B cell (primary cell): ENCODE measurements around the gene NID1. TPM values are rescaled to one million over a fixed set of nuclear protein-coding genes. Genes with fewer than 3 reads are reported as not detected.

Experiments
- ATAC-seq: fragments of 200-7000 bp; cut with Tn5 transposase; one replicate; pipeline ENCODE4 v1.10.0; 2021; ENCODE audit warnings: low read depth, mild to moderate bottlenecking, moderate number of reproducible peaks, moderate library complexity
- CTCF ChIA-PET: fragments of 350-600 bp; sonication (Branson Sonifier 250); formaldehyde crosslinking; loops from one replicate; lab custom pipeline; 2021; ENCODE audit warnings: antibody characterized with exemption, inconsistent platforms; lab: Charles Lee
- POLR2A ChIA-PET: fragments of 350-600 bp; sonication (Branson Sonifier 250); formaldehyde crosslinking; loops from one replicate; lab custom pipeline; 2021; ENCODE audit warnings: antibody characterized with exemption; lab: Charles Lee
- DNase-seq: peaks from one replicate; pipeline ENCODE4 v3.0.0; 2013
- H2AFZ ChIP-seq: 2 replicates; pipeline ENCODE4 v1.6.1; 2012; ENCODE audit warnings: mild to moderate bottlenecking, low read depth, low read length; ENCODE audit not compliant: insufficient read depth, poor library complexity, severe bottlenecking
- H3K27ac ChIP-seq, 2 donors: 1 replicate in 1 of 2; 2 replicates in 1 of 2; pipeline ENCODE4 v1.5.1; 2012 to 2013; ENCODE audit warnings: low read length in 2 of 2, mild to moderate bottlenecking in 2 of 2, moderate library complexity in 1 of 2
- H3K27me3 ChIP-seq, 4 experiments: fragments of 200-600 bp in 1 of 4; sonication (generic) in 1 of 4; replicated peaks in 1 of 4; 1 replicate in 2 of 4; 2 replicates in 2 of 4; pipeline versions ENCODE4 v1.6.1 to v1.7.0; 2013 to 2016; ENCODE audit warnings: low read length in 3 of 4, mild to moderate bottlenecking in 2 of 4, mixed read lengths in 1 of 4, moderate library complexity in 1 of 4; ENCODE audit not compliant: insufficient read depth in 4 of 4, control insufficient read depth in 3 of 4; ENCODE audit errors: control extremely low read depth in 1 of 4
- H3K36me3 ChIP-seq, 2 experiments: replicated peaks in 1 of 2; 1 replicate in 1 of 2; 2 replicates in 1 of 2; pipeline versions ENCODE4 v1.6.1 to v1.7.1; 2013; ENCODE audit warnings: low read length in 1 of 2; ENCODE audit not compliant: insufficient read depth in 2 of 2, control insufficient read depth in 1 of 2; ENCODE audit errors: control extremely low read depth in 1 of 2, extremely low read depth in 1 of 2
- H3K4me1 ChIP-seq, 2 donors: fragments of 200-600 bp in 1 of 2; sonication (generic) in 1 of 2; 1 replicate in 1 of 2; 2 replicates in 1 of 2; pipeline versions ENCODE4 v1.5.1 to v1.6.1; 2013 to 2017; ENCODE audit warnings: low read length in 2 of 2; ENCODE audit not compliant: control insufficient read depth in 2 of 2, insufficient read depth in 2 of 2
- H3K4me2 ChIP-seq: replicated peaks from 2 replicates; pipeline ENCODE3; 2012; ENCODE audit warnings: mild to moderate bottlenecking, low read depth, low read length; ENCODE audit not compliant: poor library complexity, severe bottlenecking
- H3K4me3 ChIP-seq, 5 experiments: fragments of 200-600 bp in 1 of 5; sonication (generic) in 1 of 5; 1 replicate in 3 of 5; 2 replicates in 2 of 5; pipeline versions ENCODE4 v1.5.1 to v1.7.0; 2011 to 2016; ENCODE audit warnings: low read length in 4 of 5, mild to moderate bottlenecking in 4 of 5, low read depth in 2 of 5, control low read depth in 1 of 5, moderate library complexity in 1 of 5; ENCODE audit not compliant: insufficient read depth in 1 of 5; ENCODE audit errors: control extremely low read depth in 1 of 5, extremely low read depth in 1 of 5
- H3K79me2 ChIP-seq: fragments of 200-600 bp; sonication (generic); one replicate; pipeline ENCODE4 v1.6.0; 2016; ENCODE audit warnings: low read length; ENCODE audit not compliant: control insufficient read depth, insufficient read depth
- H3K9ac ChIP-seq: fragments of 200-600 bp; sonication (generic); 2 replicates; pipeline ENCODE4 v1.6.1; 2017; ENCODE audit warnings: mild to moderate bottlenecking, low read length, moderate library complexity
- H3K9me3 ChIP-seq, 3 donors: one replicate each; pipeline versions ENCODE4 v1.6.1 to v1.7.1; 2013; ENCODE audit warnings: low read length in 2 of 3; ENCODE audit not compliant: control insufficient read depth in 2 of 3, insufficient read depth in 1 of 3; ENCODE audit errors: control extremely low read depth in 1 of 3
- H4K20me1 ChIP-seq: 2 replicates; pipeline ENCODE4 v1.6.0; 2012; ENCODE audit warnings: mild to moderate bottlenecking, low read length; ENCODE audit not compliant: insufficient read depth, control insufficient read depth, poor library complexity, severe bottlenecking
- H3K27ac Mint-ChIP-seq: one replicate; pipeline ENCODE4 v1.8.0; 2021; ENCODE audit warnings: mixed read lengths
- H3K27me3 Mint-ChIP-seq: one replicate; pipeline ENCODE4 v1.8.0; 2021; ENCODE audit warnings: mixed read lengths
- H3K4me1 Mint-ChIP-seq: one replicate; pipeline ENCODE4 v1.8.0; 2021; ENCODE audit warnings: mixed read lengths
- H3K4me3 Mint-ChIP-seq: one replicate; pipeline ENCODE4 v1.8.0; 2021; ENCODE audit warnings: mixed read lengths
- H3K9me3 Mint-ChIP-seq: one replicate; pipeline ENCODE4 v1.8.0; 2022; ENCODE audit warnings: mixed read lengths; ENCODE audit not compliant: insufficient read depth
- EZH2 ChIP-seq: IDR thresholded peaks from 2 replicates; pipeline ENCODE4 v1.6.1; 2012; ENCODE audit warnings: borderline replicate concordance, low read depth, mild to moderate bottlenecking, moderate library complexity, low read length; ENCODE audit not compliant: insufficient read depth, poor library complexity, severe bottlenecking
- WGBS: methylation state at CpG from one replicate; pipeline ENCODE4 v1.1.5; 2013; ENCODE audit warnings: missing lambda C conversion rate; ENCODE audit not compliant: insufficient coverage; 5-methylcytosine and 5-hydroxymethylcytosine counted together
- intact Hi-C: fragments of 100-400 bp; cut with micrococcal nuclease; formaldehyde crosslinking; loops from one replicate; pipeline ENCODE4 v1.10.0; 2022
- polyA plus RNA-seq: library from polyadenylated mRNA; depleted of rRNA; stranded (reverse); fragments of >200 nt; gene quantifications from 2 replicates; pipeline ENCODE4 v1.2.3, GENCODE V29; 2012
- total RNA-seq, 2 donors: library from RNA; stranded (reverse); fragments of 120-200 nt in 1 of 2; gene quantifications; 1 replicate in 1 of 2; 2 replicates in 1 of 2; pipeline versions ENCODE4 v1.2.3 to v1.2.4, GENCODE V29; 2013 to 2022
- TF ChIP-seq, protein P1 (sequence below): fragments of 200-600 bp; IDR thresholded peaks from one replicate; pipeline ENCODE4 v1.8.0; 2022; ENCODE audit warnings: antibody characterized with exemption, mild to moderate bottlenecking

Gene NID1
- total and polyA plus RNA-seq, 2 donors (not counting 1 experiment from before 2014, with no cell fraction given): 0.06 TPM; not detected in 1

DNA sequence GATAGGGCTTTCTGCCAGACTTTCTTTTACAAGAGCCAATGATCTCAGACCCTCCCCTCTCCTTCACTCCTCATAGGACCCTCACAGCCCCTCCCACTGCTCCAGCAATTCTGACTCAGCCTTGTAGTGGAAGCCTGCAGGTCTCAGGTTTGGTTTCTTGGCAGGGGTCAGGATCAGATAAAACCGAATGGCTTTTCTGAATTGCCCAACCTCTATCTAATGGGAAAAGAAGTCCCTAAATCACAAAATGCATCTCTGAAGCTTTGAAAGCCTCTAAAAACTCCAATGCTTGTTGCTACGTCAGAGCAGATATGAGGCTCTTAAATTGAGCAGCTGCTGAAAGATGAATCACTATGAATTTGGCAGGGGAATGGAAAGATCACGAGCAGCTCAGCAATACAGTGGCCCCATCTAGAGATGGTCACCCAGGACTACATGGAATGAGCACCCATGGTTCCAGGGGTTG lies 74.5 kb downstream of the NID1 start:
- WGBS: 73% methylated on average over 2 of the region's 3 CpGs
- no peak overlapping the region for H3K9ac ChIP-seq
- ChIA-PET CTCF (no interaction called here), POLR2A (no interaction called here)
- Mint-ChIP-seq H3K9me3 (peaks cover 21% of the 10 kb centered on the region), H3K4me3 (no peak overlapping the region), H3K27ac (no peak overlapping the region), H3K27me3 (peaks cover under 1% of the 10 kb centered on the region), H3K4me1 (no peaks in the 10 kb centered on the region)
- no peaks in the 10 kb centered on the region for H3K27me3 ChIP-seq
- DNase-seq: no peak
- no peak overlapping the region for H2AFZ ChIP-seq
- no peak overlapping the region for H3K27ac ChIP-seq
- peaks cover 2 to 15% (median 14%) of the 10 kb centered on the region in 3 donors for H3K9me3 ChIP-seq
- H3K36me3 ChIP-seq: no peaks in the 10 kb centered on the region
- H3K4me3 ChIP-seq: no peak overlapping the region
- no peaks in the 10 kb centered on the region for H3K79me2 ChIP-seq
- ATAC-seq: no peak
- no peak overlapping the region for H3K4me2 ChIP-seq
- H4K20me1 ChIP-seq: no peaks in the 10 kb centered on the region
- no peaks in the 10 kb centered on the region for H3K4me1 ChIP-seq
- TF ChIP-seq EZH2: no peak
- TF ChIP-seq, protein P1, sequence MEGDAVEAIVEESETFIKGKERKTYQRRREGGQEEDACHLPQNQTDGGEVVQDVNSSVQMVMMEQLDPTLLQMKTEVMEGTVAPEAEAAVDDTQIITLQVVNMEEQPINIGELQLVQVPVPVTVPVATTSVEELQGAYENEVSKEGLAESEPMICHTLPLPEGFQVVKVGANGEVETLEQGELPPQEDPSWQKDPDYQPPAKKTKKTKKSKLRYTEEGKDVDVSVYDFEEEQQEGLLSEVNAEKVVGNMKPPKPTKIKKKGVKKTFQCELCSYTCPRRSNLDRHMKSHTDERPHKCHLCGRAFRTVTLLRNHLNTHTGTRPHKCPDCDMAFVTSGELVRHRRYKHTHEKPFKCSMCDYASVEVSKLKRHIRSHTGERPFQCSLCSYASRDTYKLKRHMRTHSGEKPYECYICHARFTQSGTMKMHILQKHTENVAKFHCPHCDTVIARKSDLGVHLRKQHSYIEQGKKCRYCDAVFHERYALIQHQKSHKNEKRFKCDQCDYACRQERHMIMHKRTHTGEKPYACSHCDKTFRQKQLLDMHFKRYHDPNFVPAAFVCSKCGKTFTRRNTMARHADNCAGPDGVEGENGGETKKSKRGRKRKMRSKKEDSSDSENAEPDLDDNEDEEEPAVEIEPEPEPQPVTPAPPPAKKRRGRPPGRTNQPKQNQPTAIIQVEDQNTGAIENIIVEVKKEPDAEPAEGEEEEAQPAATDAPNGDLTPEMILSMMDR: no peak
- intact Hi-C loops: no loop called here

DNA sequence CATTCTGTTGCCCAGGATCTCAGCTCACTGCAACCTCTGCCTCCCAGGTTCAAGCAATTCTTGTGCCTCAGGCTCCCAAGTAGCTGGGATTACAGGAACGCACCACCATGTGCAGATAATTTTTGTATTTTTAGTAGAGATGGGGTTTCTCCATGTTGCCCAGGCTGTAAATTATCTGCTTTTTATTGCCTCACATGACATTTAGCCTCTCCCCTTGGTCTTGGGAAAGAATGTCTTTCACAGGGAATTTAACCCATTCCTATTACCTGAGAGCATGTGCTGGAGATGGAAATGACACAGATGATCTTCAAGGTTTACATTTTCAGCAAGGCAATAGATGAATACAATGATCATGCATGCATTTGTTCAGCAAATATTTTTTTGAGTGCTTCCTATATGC lies 75.8 kb downstream of the NID1 start:
- Histone ChIP-seq H3K79me2 (no peaks in the 10 kb centered on the region), H3K27ac (no peak overlapping the region), H3K4me3 (no peak overlapping the region), H3K27me3 (no peaks in the 10 kb centered on the region), H3K9ac (no peak overlapping the region), H4K20me1 (no peaks in the 10 kb centered on the region), H3K4me1 (no peaks in the 10 kb centered on the region), H3K36me3 (no peaks in the 10 kb centered on the region), H3K4me2 (no peak overlapping the region), H3K9me3 (peaks cover 2 to 15% (median 14%) of the 10 kb centered on the region in 3 donors), H2AFZ (no peak overlapping the region)
- ATAC-seq (no peak), DNase-seq (no peak)
- intact Hi-C loops: no loop called here
- H3K4me3 Mint-ChIP-seq: no peak overlapping the region
- peaks cover 21% of the 10 kb centered on the region for H3K9me3 Mint-ChIP-seq
- TF ChIP-seq, protein P1: no peak
- TF ChIP-seq EZH2: no peak
- ChIA-PET CTCF (no interaction called here), POLR2A (no interaction called here)
- H3K27me3 Mint-ChIP-seq: peaks cover 3% of the 10 kb centered on the region
- H3K4me1 Mint-ChIP-seq: no peaks in the 10 kb centered on the region
- no peak overlapping the region for H3K27ac Mint-ChIP-seq
- no CpG with 5 or more reads among the region's 1 CpG for WGBS
